ENCODE results near the gene ELAVL3.
"Not testable (repeated sequence)": the region's sequence is repeated elsewhere in the genome, so short reads cannot be mapped to it uniquely, and the experiment has no call there.

ELAVL3 gene

GRCh38 chr19:11435057-11435832 is 45.6 kb downstream of the ELAVL3 start, which contains the start of the genes ODAD3 and PRKCSH:
Gene ODAD3, minus strand, starts transcription at chr19:11435121. Its CDS starts 105 bp downstream, at chr19:11435016.
Gene PRKCSH, plus strand, starts transcription at chr19:11435635. Its CDS starts 483 bp downstream, at chr19:11436118.
- DNase-seq: peak; percentile 100

- DNase-seq: no peak
Measured at GRCh38 chr19:11434703-11435056, 46.2 kb downstream of the ELAVL3 start.

GRCh38 chr19:11433526-11433925 is 47.3 kb downstream of the ELAVL3 start:
- not testable (repeated sequence) for DNase-seq

GRCh38 chr19:11426656-11427055 is 54.2 kb downstream of the ELAVL3 start:
- no peak for DNase-seq

- DNase-seq: no peak
Measured at GRCh38 chr19:11425719-11426457, 55.0 kb downstream of the ELAVL3 start.

GRCh38 chr19:11423791-11424181 is 57.1 kb downstream of the ELAVL3 start:
- no peak for DNase-seq

GRCh38 chr19:11423164-11423790 is 57.6 kb downstream of the ELAVL3 start:
- DNase-seq: no peak

GRCh38 chr19:11422163-11423065 is 58.4 kb downstream of the ELAVL3 start:
- peak; percentile 54 for DNase-seq

GRCh38 chr19:11421371-11422098 is 59.3 kb downstream of the ELAVL3 start:
- DNase-seq: no peak

- DNase-seq: no peak
Measured at GRCh38 chr19:11420429-11421370, 60.1 kb downstream of the ELAVL3 start.

- DNase-seq: peak; percentile 82
Measured at GRCh38 chr19:11418549-11419506, 62.0 kb downstream of the ELAVL3 start, which contains the start of gene RGL3. Gene RGL3, minus strand, starts transcription at chr19:11419314. Its CDS starts 36 bp downstream, at chr19:11419278.

- no peak for DNase-seq
Measured at GRCh38 chr19:11418094-11418548, 62.7 kb downstream of the ELAVL3 start.

GRCh38 chr19:11416346-11417052 is 64.3 kb downstream of the ELAVL3 start:
- no peak for DNase-seq

- DNase-seq: no peak
Measured at GRCh38 chr19:11414544-11414943, 66.3 kb downstream of the ELAVL3 start.

- no peak for DNase-seq
Measured at GRCh38 chr19:11410682-11411081, 70.2 kb downstream of the ELAVL3 start.

GRCh38 chr19:11408591-11408990 is 72.3 kb downstream of the ELAVL3 start:
- DNase-seq: no peak

- not testable (repeated sequence) for DNase-seq
Measured at GRCh38 chr19:11406703-11407236, 74.1 kb downstream of the ELAVL3 start.
